Panc1 (cell line): ENCODE data around the gene BNIP2. TPM values are rescaled to one million over a fixed set of nuclear protein-coding genes. Genes with fewer than 3 reads are reported as not detected.

ENCODE experiments used
- ATAC-seq: fragments of 200-7000 bp; cut with Tn5 transposase; 2 replicates; pipeline ENCODE4 v1.9.1; 2020; ENCODE audit warnings: mild to moderate bottlenecking, moderate library complexity
- BruUV-seq: library from RNA; stranded (reverse); fragments of 400-500 nt; replicated peaks from 2 replicates; lab custom pipeline; 2021; lab: Mats Ljungman, UMichigan
- CTCF ChIA-PET: fragments of 300-600 bp; sonication (Branson Sonifier 250); formaldehyde crosslinking; loops from one replicate; lab custom pipeline; 2022; ENCODE audit warnings: antibody characterized with exemption; lab: Charles Lee
- POLR2A ChIA-PET: fragments of 300-600 bp; sonication (Branson Sonifier 250); formaldehyde crosslinking; loops from one replicate; lab custom pipeline; 2022; ENCODE audit warnings: antibody characterized with exemption; lab: Charles Lee
- DNase-seq: peaks from one replicate; pipeline ENCODE4 v3.0.0-alpha.2; 2010; ENCODE audit warnings: low read depth, low spot score
- H3K27ac ChIP-seq: 2 replicates; pipeline ENCODE4 v1.5.1; 2011; ENCODE audit warnings: mild to moderate bottlenecking, low read length, inconsistent platforms
- H3K27me3 ChIP-seq: fragments of 200-500 bp; sonication (Bioruptor generic); 2 replicates; pipeline ENCODE4 v1.6.0; 2014; ENCODE audit warnings: low read length, inconsistent platforms; ENCODE audit not compliant: control insufficient read depth, insufficient read depth
- H3K36me3 ChIP-seq: fragments of 200-500 bp; sonication (Bioruptor generic); 2 replicates; pipeline ENCODE4 v1.5.1; 2014; ENCODE audit warnings: inconsistent platforms, mild to moderate bottlenecking, low read length, moderate library complexity; ENCODE audit not compliant: control insufficient read depth, insufficient read depth
- H3K4me1 ChIP-seq: 2 replicates; pipeline ENCODE4 v1.5.1; 2011; ENCODE audit warnings: inconsistent platforms, mild to moderate bottlenecking, low read length, moderate library complexity; ENCODE audit not compliant: control insufficient read depth, insufficient read depth
- H3K4me3 ChIP-seq, 2 experiments: 2 replicates each; pipeline ENCODE4 v1.5.1; 2011 to 2012; ENCODE audit warnings: low read depth in 2 of 2, low read length in 2 of 2, mild to moderate bottlenecking in 2 of 2, inconsistent platforms in 1 of 2, moderate library complexity in 1 of 2
- H3K9me3 ChIP-seq: fragments of 200-500 bp; sonication (Bioruptor generic); 2 replicates; pipeline ENCODE4 v1.5.1; 2014; ENCODE audit warnings: low read depth, mild to moderate bottlenecking, inconsistent platforms, low read length, moderate library complexity; ENCODE audit not compliant: control insufficient read depth, insufficient read depth
- POLR2AphosphoS5 ChIP-seq: IDR thresholded peaks from 2 replicates; pipeline ENCODE4 v1.6.1; 2012; ENCODE audit warnings: mild to moderate bottlenecking, low read depth, low read length, moderate library complexity
- SIN3A ChIP-seq: IDR thresholded peaks from 2 replicates; pipeline ENCODE4 v1.6.1; 2012; ENCODE audit warnings: low read depth, mild to moderate bottlenecking, low read length, moderate library complexity, borderline replicate concordance; ENCODE audit not compliant: insufficient read depth
- TCF7L2 ChIP-seq: IDR thresholded peaks from 2 replicates; pipeline ENCODE4 v1.6.1; 2011; ENCODE audit warnings: mild to moderate bottlenecking, low read depth, low read length, inconsistent platforms
- in situ Hi-C: cut with HindIII; loops from 2 replicates; pipeline ENCODE4 v1.10.0; 2016; ENCODE audit warnings: low sequenced_read_pairs, low pct_unique_long_range_greater_than_20kb
- intact Hi-C: fragments of 100-400 bp; cut with micrococcal nuclease; formaldehyde crosslinking; loops from one replicate; pipeline ENCODE4 v1.10.0; 2022; ENCODE audit not compliant: unreplicated experiment
- total RNA-seq: library from RNA; stranded (reverse); gene quantifications from one replicate; pipeline ENCODE4 v1.2.1, GENCODE V29; 2021; ENCODE audit not compliant: unreplicated experiment
- TF ChIP-seq, protein P1 (sequence below), 2 experiments: IDR thresholded peaks; 2 replicates each; pipeline ENCODE4 v1.6.1; 2011 to 2012; ENCODE audit warnings: low read depth in 2 of 2, control low read depth in 1 of 2, low read length in 1 of 2, mild to moderate bottlenecking in 1 of 2, moderate library complexity in 1 of 2; ENCODE audit not compliant: insufficient read depth in 1 of 2
- TF ChIP-seq, protein P2 (sequence below): fragments of 450-650 bp; IDR thresholded peaks from 2 replicates; pipeline ENCODE4 v1.5.1; 2017; ENCODE audit warnings: mild to moderate bottlenecking

BNIP2 gene
- total RNA-seq, 1 experiment from 2014 or later, result 70.7 TPM

DNA sequence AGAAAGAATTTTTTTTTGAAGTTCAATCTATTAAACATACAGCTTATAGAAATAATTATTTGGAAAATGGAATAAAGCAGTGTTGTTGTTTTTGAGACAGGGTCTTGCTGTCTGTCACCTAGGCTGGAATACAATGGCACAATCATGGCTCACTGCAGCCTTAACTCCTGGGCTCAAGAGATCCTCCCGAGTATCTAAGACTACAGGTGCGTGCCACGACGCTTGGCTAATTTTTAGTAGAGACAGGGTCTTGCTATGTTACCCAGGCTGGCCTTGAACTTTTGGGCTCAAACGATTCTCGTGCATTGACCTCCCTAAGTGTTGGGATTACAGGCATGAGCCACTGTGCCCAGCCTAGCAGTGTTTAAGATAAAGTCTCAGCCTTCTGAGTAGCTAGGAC lies 8.8 kb downstream of the BNIP2 start:
- H3K27ac ChIP-seq, result no peak overlapping the region
- no TSS peak for BruUV-seq
- H3K4me1 ChIP-seq, result peaks cover 6% of the 10 kb centered on the region; the same call in 1 of the 2 replicates
- in situ Hi-C loops (no loop called here), intact Hi-C loops (no loop called here)
- no peaks in the 10 kb centered on the region for H3K9me3 ChIP-seq
- no peak overlapping the region for H3K4me3 ChIP-seq
- H3K36me3 ChIP-seq, result peaks cover 39% of the 10 kb centered on the region
- DNase-seq, result no peak
- TF ChIP-seq TCF7L2 (no peak), POLR2AphosphoS5 (no peak), SIN3A (no peak)
- TF ChIP-seq, protein P1, sequence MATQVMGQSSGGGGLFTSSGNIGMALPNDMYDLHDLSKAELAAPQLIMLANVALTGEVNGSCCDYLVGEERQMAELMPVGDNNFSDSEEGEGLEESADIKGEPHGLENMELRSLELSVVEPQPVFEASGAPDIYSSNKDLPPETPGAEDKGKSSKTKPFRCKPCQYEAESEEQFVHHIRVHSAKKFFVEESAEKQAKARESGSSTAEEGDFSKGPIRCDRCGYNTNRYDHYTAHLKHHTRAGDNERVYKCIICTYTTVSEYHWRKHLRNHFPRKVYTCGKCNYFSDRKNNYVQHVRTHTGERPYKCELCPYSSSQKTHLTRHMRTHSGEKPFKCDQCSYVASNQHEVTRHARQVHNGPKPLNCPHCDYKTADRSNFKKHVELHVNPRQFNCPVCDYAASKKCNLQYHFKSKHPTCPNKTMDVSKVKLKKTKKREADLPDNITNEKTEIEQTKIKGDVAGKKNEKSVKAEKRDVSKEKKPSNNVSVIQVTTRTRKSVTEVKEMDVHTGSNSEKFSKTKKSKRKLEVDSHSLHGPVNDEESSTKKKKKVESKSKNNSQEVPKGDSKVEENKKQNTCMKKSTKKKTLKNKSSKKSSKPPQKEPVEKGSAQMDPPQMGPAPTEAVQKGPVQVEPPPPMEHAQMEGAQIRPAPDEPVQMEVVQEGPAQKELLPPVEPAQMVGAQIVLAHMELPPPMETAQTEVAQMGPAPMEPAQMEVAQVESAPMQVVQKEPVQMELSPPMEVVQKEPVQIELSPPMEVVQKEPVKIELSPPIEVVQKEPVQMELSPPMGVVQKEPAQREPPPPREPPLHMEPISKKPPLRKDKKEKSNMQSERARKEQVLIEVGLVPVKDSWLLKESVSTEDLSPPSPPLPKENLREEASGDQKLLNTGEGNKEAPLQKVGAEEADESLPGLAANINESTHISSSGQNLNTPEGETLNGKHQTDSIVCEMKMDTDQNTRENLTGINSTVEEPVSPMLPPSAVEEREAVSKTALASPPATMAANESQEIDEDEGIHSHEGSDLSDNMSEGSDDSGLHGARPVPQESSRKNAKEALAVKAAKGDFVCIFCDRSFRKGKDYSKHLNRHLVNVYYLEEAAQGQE (IDR thresholded peaks at IDR 0.05; ENCODE audit: insufficient read depth in 1 of 2, low read depth in 2 of 2, low read length in 1 of 2), result no peak
- TF ChIP-seq, protein P2, sequence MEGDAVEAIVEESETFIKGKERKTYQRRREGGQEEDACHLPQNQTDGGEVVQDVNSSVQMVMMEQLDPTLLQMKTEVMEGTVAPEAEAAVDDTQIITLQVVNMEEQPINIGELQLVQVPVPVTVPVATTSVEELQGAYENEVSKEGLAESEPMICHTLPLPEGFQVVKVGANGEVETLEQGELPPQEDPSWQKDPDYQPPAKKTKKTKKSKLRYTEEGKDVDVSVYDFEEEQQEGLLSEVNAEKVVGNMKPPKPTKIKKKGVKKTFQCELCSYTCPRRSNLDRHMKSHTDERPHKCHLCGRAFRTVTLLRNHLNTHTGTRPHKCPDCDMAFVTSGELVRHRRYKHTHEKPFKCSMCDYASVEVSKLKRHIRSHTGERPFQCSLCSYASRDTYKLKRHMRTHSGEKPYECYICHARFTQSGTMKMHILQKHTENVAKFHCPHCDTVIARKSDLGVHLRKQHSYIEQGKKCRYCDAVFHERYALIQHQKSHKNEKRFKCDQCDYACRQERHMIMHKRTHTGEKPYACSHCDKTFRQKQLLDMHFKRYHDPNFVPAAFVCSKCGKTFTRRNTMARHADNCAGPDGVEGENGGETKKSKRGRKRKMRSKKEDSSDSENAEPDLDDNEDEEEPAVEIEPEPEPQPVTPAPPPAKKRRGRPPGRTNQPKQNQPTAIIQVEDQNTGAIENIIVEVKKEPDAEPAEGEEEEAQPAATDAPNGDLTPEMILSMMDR, result no peak
- no peaks in the 10 kb centered on the region for H3K27me3 ChIP-seq
- no peak for ATAC-seq
- CTCF ChIA-PET, result no interaction called here
- POLR2A ChIA-PET, result interaction anchor here (0.7 kb wide), 1 partner anchor 19 kb away, joined by 4 read pairs; no protein-coding TSS in a partner anchor

DNA sequence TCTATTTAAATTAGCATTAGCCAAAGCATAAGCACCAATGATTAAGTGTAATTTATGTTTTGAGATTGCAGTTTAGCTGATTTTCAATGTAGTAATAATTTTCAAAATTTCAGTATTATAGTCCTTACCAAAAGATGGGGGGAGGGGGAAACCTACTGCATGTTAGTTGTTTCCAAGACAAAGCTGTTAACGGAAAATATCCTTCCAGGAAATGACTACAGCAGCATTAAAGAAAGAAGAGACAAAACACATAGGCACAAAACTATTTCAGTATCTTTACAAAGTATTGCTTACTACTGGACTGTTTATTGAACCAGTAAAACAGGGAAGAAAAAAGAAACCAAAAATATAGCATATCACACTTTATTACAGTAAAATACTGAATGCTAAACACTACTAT lies 10.5 kb downstream of the BNIP2 start:
- BruUV-seq, result no TSS peak
- no peaks in the 10 kb centered on the region for H3K4me1 ChIP-seq
- no peaks in the 10 kb centered on the region for H3K9me3 ChIP-seq
- no peaks in the 10 kb centered on the region for H3K27me3 ChIP-seq
- H3K27ac ChIP-seq, result no peak overlapping the region
- in situ Hi-C loops (no loop called here), intact Hi-C loops (no loop called here)
- TF ChIP-seq, protein P2, result no peak
- TF ChIP-seq POLR2AphosphoS5, result no peak
- TF ChIP-seq, protein P1 (IDR thresholded peaks at IDR 0.05; ENCODE audit: insufficient read depth in 1 of 2, low read depth in 2 of 2, low read length in 1 of 2), result no peak
- TF ChIP-seq TCF7L2, result no peak
- no peak for TF ChIP-seq SIN3A
- ATAC-seq (no peak), DNase-seq (no peak)
- ChIA-PET CTCF (no interaction called here), POLR2A (no interaction called here)
- no peak overlapping the region for H3K4me3 ChIP-seq
- H3K36me3 ChIP-seq, result peaks cover 46% of the 10 kb centered on the region
